Mesenchymal stem cell (in vitro differentiated cells and primary cell): Measurements from ENCODE around the gene UBE2U.

Experiments
- DNase-seq: peaks from one replicate; pipeline ENCODE4 v3.0.0-alpha.2; 2013
- H2AFZ ChIP-seq: one replicate; pipeline ENCODE4 v1.6.1; 2013; ENCODE audit warnings: low read depth, mild to moderate bottlenecking, control low read depth, inconsistent platforms, low read length, moderate library complexity
- H2AK5ac ChIP-seq: 2 replicates; pipeline ENCODE4 v1.6.1; 2013; ENCODE audit warnings: low read length, moderate library complexity, mild to moderate bottlenecking, inconsistent platforms; ENCODE audit not compliant: severe bottlenecking
- H2BK120ac ChIP-seq: one replicate; pipeline ENCODE4 v1.6.1; 2013; ENCODE audit warnings: low read depth, mild to moderate bottlenecking, inconsistent platforms, low read length, moderate library complexity
- H2BK12ac ChIP-seq, 2 experiments: one replicate each; pipeline ENCODE4 v1.6.1; 2013; ENCODE audit warnings: inconsistent platforms in 2 of 2, low read length in 2 of 2, mild to moderate bottlenecking in 2 of 2, moderate library complexity in 2 of 2, control low read depth in 1 of 2
- H2BK15ac ChIP-seq: one replicate; pipeline ENCODE4 v1.6.1; 2013; ENCODE audit warnings: mild to moderate bottlenecking, low read depth, inconsistent platforms; ENCODE audit not compliant: poor library complexity, severe bottlenecking
- H2BK5ac ChIP-seq: 2 replicates; pipeline ENCODE4 v1.6.1; 2013; ENCODE audit warnings: low read depth, mild to moderate bottlenecking, low read length, control low read depth, inconsistent platforms; ENCODE audit not compliant: poor library complexity, severe bottlenecking
- H3K14ac ChIP-seq, 2 experiments: one replicate each; pipeline ENCODE4 v1.6.1; 2013; ENCODE audit warnings: inconsistent platforms in 2 of 2, low read length in 2 of 2, control low read depth in 1 of 2, mild to moderate bottlenecking in 1 of 2, moderate library complexity in 1 of 2
- H3K18ac ChIP-seq, 2 experiments: one replicate each; pipeline ENCODE4 v1.6.1; 2013; ENCODE audit warnings: inconsistent platforms in 2 of 2, low read length in 2 of 2, control low read depth in 1 of 2, low read depth in 1 of 2, mild to moderate bottlenecking in 1 of 2
- H3K23ac ChIP-seq, 2 experiments: one replicate each; pipeline ENCODE4 v1.6.1; 2013; ENCODE audit warnings: inconsistent platforms in 2 of 2, low read length in 2 of 2, mild to moderate bottlenecking in 2 of 2, moderate library complexity in 2 of 2, control low read depth in 1 of 2
- H3K27ac ChIP-seq: 2 replicates; pipeline ENCODE4 v1.5.1; 2013; ENCODE audit warnings: mild to moderate bottlenecking, moderate library complexity, low read length, control low read depth, inconsistent platforms; ENCODE audit not compliant: poor library complexity, severe bottlenecking
- H3K27me3 ChIP-seq, 2 experiments: 2 replicates each; pipeline versions ENCODE4 v1.6.1 to v1.7.0; 2013; ENCODE audit warnings: low read length in 2 of 2, mild to moderate bottlenecking in 2 of 2, moderate library complexity in 2 of 2, control low read depth in 1 of 2, inconsistent platforms in 1 of 2; ENCODE audit not compliant: control insufficient read depth in 1 of 2, insufficient read depth in 1 of 2
- H3K36me3 ChIP-seq, 2 experiments: 2 replicates each; pipeline versions ENCODE4 v1.6.1 to v1.7.0; 2013; ENCODE audit warnings: low read length in 2 of 2, control low read depth in 1 of 2, inconsistent platforms in 1 of 2, low read depth in 1 of 2, mild to moderate bottlenecking in 1 of 2; ENCODE audit not compliant: insufficient read depth in 2 of 2, control insufficient read depth in 1 of 2
- H3K4ac ChIP-seq, 2 experiments: one replicate each; pipeline ENCODE4 v1.6.1; 2013; ENCODE audit warnings: inconsistent platforms in 2 of 2, low read length in 2 of 2, mild to moderate bottlenecking in 2 of 2, moderate library complexity in 2 of 2, control low read depth in 1 of 2, low read depth in 1 of 2
- H3K4me1 ChIP-seq: 2 replicates; pipeline ENCODE4 v1.6.1; 2013; ENCODE audit warnings: low read depth, low read length, control low read depth; ENCODE audit not compliant: control insufficient read depth, insufficient read depth
- H3K4me2 ChIP-seq: 2 replicates; pipeline ENCODE4 v1.6.1; 2013; ENCODE audit warnings: low read length, mild to moderate bottlenecking, inconsistent platforms; ENCODE audit not compliant: poor library complexity, severe bottlenecking
- H3K4me3 ChIP-seq, 2 experiments: 2 replicates each; pipeline versions ENCODE4 v1.5.1 to v1.7.0; 2013; ENCODE audit warnings: low read length in 2 of 2, mild to moderate bottlenecking in 2 of 2, control low read depth in 1 of 2, low read depth in 1 of 2; ENCODE audit not compliant: insufficient read depth in 1 of 2
- H3K79me1 ChIP-seq: replicated peaks from 2 replicates; pipeline ENCODE4 v1.6.1; 2013; ENCODE audit warnings: mild to moderate bottlenecking, control low read depth, low read length, inconsistent platforms; ENCODE audit not compliant: poor library complexity, severe bottlenecking
- H3K9ac ChIP-seq: 2 replicates; pipeline ENCODE4 v1.7.0; 2013; ENCODE audit warnings: mild to moderate bottlenecking, low read length, moderate library complexity
- H3K9me3 ChIP-seq: 2 replicates; pipeline ENCODE4 v1.7.0; 2013; ENCODE audit warnings: mild to moderate bottlenecking, low read length; ENCODE audit not compliant: control insufficient read depth
- H4K8ac ChIP-seq: one replicate; pipeline ENCODE4 v1.6.1; 2013; ENCODE audit warnings: inconsistent platforms, mild to moderate bottlenecking, low read length, moderate library complexity
- H4K91ac ChIP-seq: one replicate; pipeline ENCODE4 v1.6.1; 2013; ENCODE audit warnings: mild to moderate bottlenecking, low read length, inconsistent platforms
- WGBS: methylation state at CpG from one replicate; pipeline ENCODE4 v1.1.7; 2013; ENCODE audit warnings: mixed read lengths; 5-methylcytosine and 5-hydroxymethylcytosine counted together

Gene UBE2U

DNA sequence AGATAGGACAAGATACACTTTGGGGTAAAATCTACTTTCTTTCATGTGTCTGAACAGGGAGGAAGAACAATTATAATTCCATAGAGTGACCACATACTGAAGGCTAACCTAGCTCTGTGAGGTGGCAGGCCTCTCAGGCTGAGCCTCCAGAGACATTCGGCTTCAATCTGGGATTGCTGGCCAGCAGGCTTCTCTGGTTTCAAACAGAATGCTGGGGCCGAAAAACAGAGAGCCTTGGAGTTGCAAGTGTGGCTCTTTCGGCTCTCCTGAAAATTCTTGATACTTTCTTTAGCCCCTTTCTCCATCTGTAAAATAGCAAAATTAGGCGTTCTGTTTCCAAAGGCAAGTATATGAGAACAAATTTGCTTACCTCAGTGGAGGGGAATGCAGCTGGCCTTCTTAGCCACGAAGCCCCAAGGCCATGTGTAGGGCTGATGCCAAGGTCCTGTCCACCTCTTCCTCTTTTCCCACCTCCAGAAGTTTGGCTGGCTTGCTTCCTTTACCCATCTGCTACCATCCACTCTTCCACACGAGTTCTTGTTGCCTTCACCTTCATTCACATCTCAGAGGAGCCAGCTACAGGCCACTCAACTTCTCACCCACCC lies 30.0 kb upstream of the UBE2U start:
- Histone ChIP-seq H3K4me3 (peak overlapping the region in 1 of 2 experiments; percentile 13), H3K79me1 (no peaks in the 10 kb centered on the region), H3K4me1 (peaks cover 2% of the 10 kb centered on the region), H3K9ac (peak overlapping the region; percentile 61), H3K18ac (peak overlapping the region in 1 of 2 experiments; percentile 76), H3K23ac (no peak overlapping the region), H4K8ac (no peak overlapping the region), H3K27ac (no peak overlapping the region), H3K9me3 (no peaks in the 10 kb centered on the region), H3K4ac (peak overlapping the region in 1 of 2 experiments; percentile 30), H2BK5ac (no peak overlapping the region), H3K4me2 (no peak overlapping the region), H2AFZ (no peak overlapping the region), H2AK5ac (no peak overlapping the region), H2BK12ac (peak overlapping the region in 1 of 2 experiments; percentile 75), H3K27me3 (no peaks in the 10 kb centered on the region), H2BK15ac (no peak overlapping the region), H4K91ac (no peak overlapping the region), H3K36me3 (peaks cover 8 to 12% of the 10 kb centered on the region in 2 experiments), H2BK120ac (no peak overlapping the region), H3K14ac (no peak overlapping the region)
- 76% methylated on average over 6 of the region's 6 CpGs for WGBS
- DNase-seq = peak; percentile 20

DNA sequence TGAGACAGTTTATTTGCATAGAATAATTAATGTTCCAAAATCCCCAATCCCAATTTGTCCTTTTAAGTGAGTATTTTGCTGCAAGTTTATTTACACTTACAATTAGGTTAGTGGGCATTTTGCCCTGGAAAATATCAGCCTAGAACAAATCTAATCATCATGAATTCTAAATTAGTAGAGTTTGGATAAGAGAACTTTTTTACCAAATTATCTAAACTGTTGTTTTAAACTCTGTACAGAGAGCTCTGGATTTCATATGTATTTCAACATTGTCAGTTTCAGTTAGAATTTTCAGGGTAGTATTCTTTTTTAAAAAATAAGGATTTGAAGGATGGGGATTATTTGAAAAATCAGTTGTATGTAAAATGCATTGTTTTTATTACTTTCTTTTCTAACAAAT lies 27.8 kb upstream of the UBE2U start:
- H2BK15ac ChIP-seq = no peak overlapping the region
- no peak overlapping the region for H3K4me2 ChIP-seq
- H3K79me1 ChIP-seq = no peaks in the 10 kb centered on the region
- H3K23ac ChIP-seq = no peak overlapping the region
- H4K8ac ChIP-seq = no peak overlapping the region
- no peak overlapping the region for H2BK5ac ChIP-seq
- no peak overlapping the region for H2BK12ac ChIP-seq
- no peak overlapping the region for H3K4me3 ChIP-seq
- no peak overlapping the region for H3K4ac ChIP-seq
- H3K9me3 ChIP-seq = no peaks in the 10 kb centered on the region
- DNase-seq = no peak
- no peak overlapping the region for H2BK120ac ChIP-seq
- H3K27me3 ChIP-seq = no peaks in the 10 kb centered on the region
- no peak overlapping the region for H3K18ac ChIP-seq
- H3K27ac ChIP-seq = no peak overlapping the region
- no peak overlapping the region for H2AFZ ChIP-seq
- H2AK5ac ChIP-seq = no peak overlapping the region
- peaks cover 2% of the 10 kb centered on the region for H3K4me1 ChIP-seq
- no peak overlapping the region for H3K14ac ChIP-seq
- no peak overlapping the region for H3K9ac ChIP-seq
- H4K91ac ChIP-seq = no peak overlapping the region
- H3K36me3 ChIP-seq = peaks cover 10 to 20% of the 10 kb centered on the region in 2 experiments

DNA sequence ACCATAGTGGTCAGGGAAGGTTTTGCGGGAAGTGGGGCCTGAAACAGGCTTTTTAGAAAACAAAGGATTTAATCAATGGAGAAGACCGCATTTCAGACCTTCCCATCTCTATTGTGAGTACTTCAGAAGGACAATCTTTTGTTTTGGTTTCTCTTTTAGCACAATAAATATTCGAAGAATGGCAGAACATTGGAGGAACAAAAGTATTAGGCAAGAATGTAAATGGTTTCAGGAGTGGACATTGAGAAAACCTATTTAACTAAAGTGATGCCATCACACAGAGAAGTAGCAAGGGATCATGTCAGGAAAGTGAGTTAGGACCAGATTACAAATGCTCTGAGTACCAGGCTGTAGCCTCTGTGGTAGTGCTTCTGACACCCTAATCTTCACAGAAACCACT lies 26.8 kb upstream of the UBE2U start:
- Histone ChIP-seq H3K27ac (no peak overlapping the region), H4K91ac (no peak overlapping the region), H3K9me3 (no peaks in the 10 kb centered on the region), H2BK15ac (no peak overlapping the region), H3K4me2 (no peak overlapping the region), H3K14ac (no peak overlapping the region), H3K4me3 (no peak overlapping the region), H3K27me3 (no peaks in the 10 kb centered on the region), H3K18ac (no peak overlapping the region), H3K36me3 (peaks cover 10 to 20% of the 10 kb centered on the region in 2 experiments), H2BK120ac (no peak overlapping the region), H3K9ac (no peak overlapping the region), H2BK5ac (no peak overlapping the region), H3K4me1 (peaks cover 2% of the 10 kb centered on the region), H3K4ac (no peak overlapping the region), H2AFZ (no peak overlapping the region), H2BK12ac (no peak overlapping the region), H2AK5ac (no peak overlapping the region), H3K23ac (no peak overlapping the region), H4K8ac (no peak overlapping the region), H3K79me1 (no peaks in the 10 kb centered on the region)
- no peak for DNase-seq
- 93% methylated on average over 3 of the region's 3 CpGs for WGBS

DNA sequence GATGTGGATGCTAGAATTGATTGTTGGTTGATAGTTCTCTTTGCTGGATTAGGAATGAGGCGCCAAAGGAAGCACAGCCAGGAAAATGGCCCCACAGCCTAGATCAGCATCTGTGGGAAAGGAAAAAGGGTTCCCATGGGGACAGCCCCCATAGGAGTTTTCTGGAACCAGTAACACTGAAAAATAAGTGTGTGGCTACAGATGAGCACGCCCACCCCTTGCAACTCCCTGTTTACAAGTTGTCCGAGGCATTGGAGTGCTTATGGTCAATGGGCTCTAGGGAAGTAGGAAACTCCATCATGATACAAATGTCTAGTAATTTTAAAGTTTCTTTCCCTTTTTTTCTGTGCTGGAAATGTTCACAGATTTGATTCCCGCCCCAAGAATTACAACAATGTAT lies 23.8 kb upstream of the UBE2U start:
- Histone ChIP-seq H2BK15ac (no peak overlapping the region), H3K18ac (no peak overlapping the region), H4K8ac (no peak overlapping the region), H3K36me3 (peaks cover 10 to 20% of the 10 kb centered on the region in 2 experiments), H2AK5ac (no peak overlapping the region), H3K4me2 (no peak overlapping the region), H4K91ac (no peak overlapping the region), H3K79me1 (no peaks in the 10 kb centered on the region), H2BK120ac (no peak overlapping the region), H2BK5ac (no peak overlapping the region), H3K27me3 (no peaks in the 10 kb centered on the region), H3K4me1 (peaks cover 2% of the 10 kb centered on the region), H3K9me3 (no peaks in the 10 kb centered on the region), H3K9ac (no peak overlapping the region), H3K27ac (no peak overlapping the region), H2BK12ac (no peak overlapping the region), H3K14ac (no peak overlapping the region), H3K4me3 (no peak overlapping the region), H3K4ac (no peak overlapping the region), H2AFZ (no peak overlapping the region), H3K23ac (no peak overlapping the region)
- WGBS = 93% methylated on average over 3 of the region's 4 CpGs
- no peak for DNase-seq
